Spleen (tissue), 11 donors: ENCODE data around the gene EYA2. TPM values are rescaled to one million over a fixed set of nuclear protein-coding genes. Genes with fewer than 3 reads are reported as not detected.

ENCODE experiments used
- DNase-seq: peaks from one replicate; pipeline ENCODE4 v3.0.0-alpha.2; 2020
- H3K27ac ChIP-seq, 8 donors: fragments of 200-600 bp; sonication (generic) in 7 of 8; 1 replicate in 4 of 8; 2 replicates in 4 of 8; pipeline versions ENCODE4 v1.5.0 to v1.8.0; 2016 to 2021; ENCODE audit warnings: inconsistent platforms in 4 of 8, mild to moderate bottlenecking in 4 of 8, moderate library complexity in 1 of 8
- H3K27me3 ChIP-seq, 7 donors: fragments of 200-600 bp; sonication (generic) in 6 of 7; replicated peaks in 1 of 7; 1 replicate in 4 of 7; 2 replicates in 3 of 7; pipeline versions ENCODE4 v1.5.0 to v1.8.0; 2016 to 2021; ENCODE audit warnings: inconsistent platforms in 3 of 7, mild to moderate bottlenecking in 1 of 7
- H3K36me3 ChIP-seq, 6 donors: fragments of 200-600 bp; sonication (generic) in 5 of 6; 1 replicate in 4 of 6; 2 replicates in 2 of 6; pipeline versions ENCODE4 v1.5.0 to v1.8.0; 2016 to 2021; ENCODE audit warnings: inconsistent platforms in 2 of 6
- H3K4me1 ChIP-seq, 6 donors: fragments of 200-600 bp; sonication (generic) in 5 of 6; 1 replicate in 3 of 6; 2 replicates in 3 of 6; pipeline versions ENCODE4 v1.5.0 to v1.8.0; 2016 to 2021; ENCODE audit warnings: inconsistent platforms in 3 of 6
- H3K4me3 ChIP-seq, 8 donors: fragments of 200-600 bp; sonication (generic) in 7 of 8; 1 replicate in 4 of 8; 2 replicates in 4 of 8; pipeline versions ENCODE4 v1.5.0 to v1.8.0; 2016 to 2021; ENCODE audit warnings: inconsistent platforms in 4 of 8, mild to moderate bottlenecking in 4 of 8, moderate library complexity in 2 of 8
- H3K9me3 ChIP-seq, 8 donors: fragments of 200-600 bp; sonication (generic) in 7 of 8; 1 replicate in 4 of 8; 2 replicates in 4 of 8; pipeline versions ENCODE4 v1.5.0 to v1.8.0; 2016 to 2021; ENCODE audit warnings: inconsistent platforms in 4 of 8
- POLR2A ChIP-seq, 3 donors: fragments of 450-650 bp; IDR thresholded peaks; one replicate each; pipeline ENCODE4 v1.5.1; 2017; ENCODE audit warnings: antibody characterized with exemption in 3 of 3, mild to moderate bottlenecking in 1 of 3
- POLR2AphosphoS5 ChIP-seq, 3 donors: sonication (generic); formaldehyde crosslinking; IDR thresholded peaks; one replicate each; pipeline ENCODE4 v1.5.1; 2017; ENCODE audit warnings: antibody characterized with exemption in 3 of 3
- WGBS, 5 donors: extraction: QIAGEN DNeasy Blood & Tissue Kit in 3 of 5; methylation state at CpG; one replicate each; pipeline versions ENCODE4 v1.1.5 to v1.1.7; 2013 to 2018; 5-methylcytosine and 5-hydroxymethylcytosine counted together
- intact Hi-C: fragments of 100-400 bp; cut with DNase I; formaldehyde crosslinking; loops from one replicate; pipeline ENCODE4 v1.15.0; 2023; ENCODE audit warnings: low total_unique reads
- polyA plus RNA-seq, 3 donors: library from polyadenylated mRNA; stranded (reverse); fragments of 200-250 nt; gene quantifications; one replicate each; pipeline ENCODE4 v1.2.1, GENCODE V29; 2013
- total RNA-seq, 7 donors: library from RNA; depleted of rRNA in 3 of 7; stranded (reverse); fragments of >200 nt in 3 of 7; fragmentation: NEBNext Ultra II Directional in 4 of 7; extraction: Animal tissue kit (Norgen Biotek cat#: 25700) in 4 of 7; gene quantifications; one replicate each; pipeline versions ENCODE4 v1.1.0 to v1.2.1, GENCODE V29; 2016 to 2021
- TF ChIP-seq, protein P1 (sequence below), 11 experiments: fragments of 200-600 bp in 7 of 11; fragments of 450-650 bp in 4 of 11; sonication (generic) in 4 of 11; IDR thresholded peaks in 8 of 11; conservative IDR thresholded peaks in 3 of 11; 1 replicate in 7 of 11; 2 replicates in 4 of 11; pipeline versions ENCODE4 v1.4.0 to v1.8.0; 2016 to 2021; ENCODE audit warnings: antibody characterized with exemption in 11 of 11, inconsistent platforms in 4 of 11, mild to moderate bottlenecking in 1 of 11
- donor health status: healthy with polysubstance abuse.
- donor health status: DM: no; HTN: no; CAD: no; lungs with moderate emphysema.
- donor health status: DM: no; HTN: no; CAD: no.
- donor health status: Bipolar disorder and iron deficiency.
- donor health status: healthy.
- donor health status: DM: no; HTN: no; CAD: no.
- donor health status: DM: yes; HTN: yes; CAD: no.

EYA2 gene
- total and polyA plus RNA-seq, 10 donors: 0.26 to 0.76 (median 0.51) TPM; not detected in 1

DNA sequence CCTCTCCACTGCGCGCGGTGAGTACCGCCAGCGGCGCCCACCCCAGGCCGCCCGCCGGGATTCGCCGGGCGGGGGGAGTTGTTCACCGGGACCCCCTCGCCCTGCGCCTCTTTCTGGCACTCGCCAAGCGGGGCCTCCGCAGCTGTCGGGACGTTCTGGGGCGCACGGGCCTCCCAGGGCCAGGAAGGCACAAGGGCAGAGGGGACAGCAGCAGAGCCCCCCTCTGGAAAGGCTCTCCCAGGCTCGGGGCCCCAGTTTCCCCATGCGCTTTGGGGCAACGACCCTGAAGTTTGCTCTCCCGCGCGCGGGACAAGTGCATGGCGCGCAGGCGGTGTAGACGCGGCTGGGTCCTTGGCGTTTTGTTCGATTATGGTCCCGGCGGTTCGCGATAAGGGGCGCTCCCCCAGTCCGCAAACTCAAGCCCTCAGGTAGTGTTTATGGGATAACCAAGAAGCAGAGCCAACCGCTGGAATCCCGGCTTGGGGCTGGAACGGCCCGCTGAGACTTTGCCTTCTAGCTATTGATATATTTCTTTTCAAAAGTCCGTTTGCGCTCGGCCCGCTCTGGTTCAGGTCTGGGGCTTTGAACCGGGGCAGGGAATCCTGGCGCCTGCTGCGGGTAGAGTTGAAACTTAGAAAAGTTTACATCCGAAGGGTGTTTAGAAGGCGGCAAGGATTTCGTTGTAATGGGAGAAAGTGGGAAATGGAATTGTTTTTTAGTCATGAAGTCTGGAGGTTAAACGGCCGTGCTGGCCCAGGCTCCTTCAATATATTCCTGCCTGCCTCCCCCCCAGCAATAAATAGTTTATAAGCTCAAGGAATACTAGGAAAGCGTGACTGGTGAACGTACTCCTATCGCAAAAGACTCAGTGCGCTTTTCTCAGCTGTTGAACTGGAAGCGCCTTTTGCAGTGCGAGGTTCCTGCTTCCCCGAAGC is 595 bp downstream of the EYA2 start:
- intact Hi-C loops: no loop called here
- no peak overlapping the region for H3K27ac ChIP-seq
- DNase-seq: no peak

DNA sequence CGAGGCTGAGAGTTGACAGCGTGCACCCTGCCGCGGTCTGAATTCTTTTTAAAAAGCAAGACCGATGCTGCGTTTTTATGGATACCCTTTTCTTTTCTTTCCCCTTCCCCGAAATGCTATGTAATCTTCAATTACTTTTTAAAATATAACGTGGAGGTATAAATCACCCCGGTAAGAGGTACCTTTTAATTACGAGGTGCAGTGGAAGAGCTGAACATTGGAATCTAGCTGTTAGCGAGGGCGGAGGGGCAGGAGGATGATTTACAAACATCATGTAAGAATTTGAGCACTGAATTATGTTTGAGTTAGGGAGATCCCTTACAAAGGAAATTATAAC is 1.2 kb downstream of the EYA2 start:
- intact Hi-C loops: no loop called here
- 9 to 15% (median 9%) methylated on average over 12 of the region's 12 CpGs for WGBS, 5 donors

More for the DNA sequence above, 595 bp downstream of the EYA2 start:
- WGBS, 5 donors: 3 to 6% (median 3%) methylated on average over 26 to 65 of the region's 65 CpGs
- H3K4me3 ChIP-seq: peak overlapping the region in 5 of 8 donors; percentile 13 to 53 (median 24)
- H3K9me3 ChIP-seq: peaks cover 0 to 11% (median 0%) of the 10 kb centered on the region in 8 donors
- peaks cover 0 to 87% (median 41%) of the 10 kb centered on the region in 7 donors for H3K27me3 ChIP-seq
- H3K4me1 ChIP-seq: peaks cover 0 to 13% (median 0%) of the 10 kb centered on the region in 6 donors
- TF ChIP-seq, protein P1, sequence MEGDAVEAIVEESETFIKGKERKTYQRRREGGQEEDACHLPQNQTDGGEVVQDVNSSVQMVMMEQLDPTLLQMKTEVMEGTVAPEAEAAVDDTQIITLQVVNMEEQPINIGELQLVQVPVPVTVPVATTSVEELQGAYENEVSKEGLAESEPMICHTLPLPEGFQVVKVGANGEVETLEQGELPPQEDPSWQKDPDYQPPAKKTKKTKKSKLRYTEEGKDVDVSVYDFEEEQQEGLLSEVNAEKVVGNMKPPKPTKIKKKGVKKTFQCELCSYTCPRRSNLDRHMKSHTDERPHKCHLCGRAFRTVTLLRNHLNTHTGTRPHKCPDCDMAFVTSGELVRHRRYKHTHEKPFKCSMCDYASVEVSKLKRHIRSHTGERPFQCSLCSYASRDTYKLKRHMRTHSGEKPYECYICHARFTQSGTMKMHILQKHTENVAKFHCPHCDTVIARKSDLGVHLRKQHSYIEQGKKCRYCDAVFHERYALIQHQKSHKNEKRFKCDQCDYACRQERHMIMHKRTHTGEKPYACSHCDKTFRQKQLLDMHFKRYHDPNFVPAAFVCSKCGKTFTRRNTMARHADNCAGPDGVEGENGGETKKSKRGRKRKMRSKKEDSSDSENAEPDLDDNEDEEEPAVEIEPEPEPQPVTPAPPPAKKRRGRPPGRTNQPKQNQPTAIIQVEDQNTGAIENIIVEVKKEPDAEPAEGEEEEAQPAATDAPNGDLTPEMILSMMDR (IDR thresholded peaks at IDR 0.05 in 8 of 11, conservative IDR thresholded peaks at IDR 0.05 in 3 of 11): peak in 1 of 11 experiments; percentile 5
- TF ChIP-seq POLR2A (IDR thresholded peaks at IDR 0.05) (no peak), POLR2AphosphoS5 (IDR thresholded peaks at IDR 0.05) (no peak)
- H3K36me3 ChIP-seq: no peaks in the 10 kb centered on the region

DNA sequence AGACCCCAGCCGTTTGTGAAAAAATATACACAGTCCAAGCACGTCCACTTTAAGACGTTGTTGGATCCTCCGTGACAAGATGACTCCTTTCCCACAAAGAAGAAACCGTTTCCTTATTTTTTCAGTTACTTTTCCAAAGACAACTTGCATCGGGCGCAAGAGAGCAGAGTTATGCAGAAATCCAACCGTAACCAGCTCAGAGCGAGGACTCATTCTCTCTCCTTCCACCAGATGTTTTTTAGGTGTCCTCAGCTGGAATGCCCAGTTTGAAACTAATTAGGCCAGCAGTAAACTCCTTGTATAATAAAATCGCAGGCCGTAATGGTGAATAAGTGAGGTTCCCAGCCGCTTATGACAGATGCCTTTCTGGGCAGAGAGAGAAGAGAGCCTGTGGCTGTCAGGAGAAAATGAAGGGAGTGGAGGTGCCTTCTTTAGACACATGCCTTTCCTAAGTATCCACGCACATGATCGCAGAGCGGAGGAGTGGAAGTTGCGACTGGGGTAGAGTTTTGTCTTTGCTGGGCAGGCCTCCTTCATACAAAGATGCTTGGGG is 2.8 kb downstream of the EYA2 start:
- intact Hi-C loops: no loop called here

More for the DNA sequence above, 1.2 kb downstream of the EYA2 start:
- TF ChIP-seq POLR2A (IDR thresholded peaks at IDR 0.05) (no peak), POLR2AphosphoS5 (IDR thresholded peaks at IDR 0.05) (no peak)
- TF ChIP-seq, protein P1 (IDR thresholded peaks at IDR 0.05 in 8 of 11, conservative IDR thresholded peaks at IDR 0.05 in 3 of 11): no peak
- H3K27me3 ChIP-seq: peaks cover 0 to 80% (median 41%) of the 10 kb centered on the region in 7 donors
- no peak for DNase-seq
- peak overlapping the region in 2 of 8 donors; percentile 25 to 53 for H3K4me3 ChIP-seq
- peaks cover 0 to 5% (median 0%) of the 10 kb centered on the region in 8 donors for H3K9me3 ChIP-seq
- H3K27ac ChIP-seq: no peak overlapping the region
- H3K36me3 ChIP-seq: no peaks in the 10 kb centered on the region
- peaks cover 0 to 13% (median 0%) of the 10 kb centered on the region in 6 donors for H3K4me1 ChIP-seq

More for the DNA sequence above, 2.8 kb downstream of the EYA2 start:
- no peak for TF ChIP-seq POLR2AphosphoS5 (IDR thresholded peaks at IDR 0.05)
- TF ChIP-seq POLR2A (IDR thresholded peaks at IDR 0.05): no peak
- TF ChIP-seq, protein P1 (IDR thresholded peaks at IDR 0.05 in 8 of 11, conservative IDR thresholded peaks at IDR 0.05 in 3 of 11): no peak
- H3K4me1 ChIP-seq: peaks cover 0 to 13% (median 0%) of the 10 kb centered on the region in 6 donors
- H3K4me3 ChIP-seq: no peak overlapping the region
- H3K36me3 ChIP-seq: no peaks in the 10 kb centered on the region
- peaks cover 0 to 75% (median 40%) of the 10 kb centered on the region in 7 donors for H3K27me3 ChIP-seq
- 75 to 84% (median 82%) methylated on average over 16 of the region's 16 CpGs for WGBS, 5 donors
- no peaks in the 10 kb centered on the region for H3K9me3 ChIP-seq
- DNase-seq: no peak
- H3K27ac ChIP-seq: no peak overlapping the region
